Epithelial cell of proximal tubule (primary cell): ENCODE measurements around the gene MARS2. TPM values are rescaled to one million over a fixed set of nuclear protein-coding genes. Genes with fewer than 3 reads are reported as not detected.

ENCODE experiments used
- DNase-seq: peaks from one replicate; pipeline ENCODE4 v3.0.0-alpha.2; 2011; ENCODE audit warnings: low read depth
- H3K4me3 ChIP-seq: 2 replicates; pipeline ENCODE4 v1.5.1; 2011; ENCODE audit warnings: low read depth, mild to moderate bottlenecking, low read length
- CTCF ChIP-seq: conservative IDR thresholded peaks from 2 replicates; pipeline ENCODE4 v1.5.1; 2012; ENCODE audit warnings: low read depth, mild to moderate bottlenecking, low read length
- total RNA-seq: library from RNA; depleted of rRNA; stranded (reverse); fragments of >200 nt; gene quantifications from 2 replicates; pipeline ENCODE4 v1.2.3, GENCODE V29; 2015

Gene MARS2
- total RNA-seq, 1 donor from 2014 or later, result 5.8 TPM

- no peak for TF ChIP-seq CTCF
- H3K4me3 ChIP-seq, result no peak overlapping the region
- no peak for DNase-seq
Measured at GRCh38 chr2:197673106-197673505, 32.1 kb upstream of the MARS2 start.

- no peak for TF ChIP-seq CTCF
- H3K4me3 ChIP-seq, result no peak overlapping the region
- no peak for DNase-seq
Measured at GRCh38 chr2:197673606-197674005, 31.6 kb upstream of the MARS2 start.

- no peak for DNase-seq
- H3K4me3 ChIP-seq, result no peak overlapping the region
- no peak for TF ChIP-seq CTCF
Measured at GRCh38 chr2:197674060-197674459, 31.1 kb upstream of the MARS2 start.

GRCh38 chr2:197674591-197674990, 30.6 kb upstream of the MARS2 start:
- TF ChIP-seq CTCF, result no peak
- no peak overlapping the region for H3K4me3 ChIP-seq
- no peak for DNase-seq

GRCh38 chr2:197675246-197675645, 29.9 kb upstream of the MARS2 start, which contains the start of gene RFTN2:
Gene RFTN2, minus strand, starts transcription at chr2:197675587. Its CDS starts 129 bp downstream, at chr2:197675458.
- TF ChIP-seq CTCF, result no peak
- no peak within 1 kb of the TSS for H3K4me3 ChIP-seq
- no peak for DNase-seq

GRCh38 chr2:197675711-197676188, 29.4 kb upstream of the MARS2 start:
- no peak overlapping the region for H3K4me3 ChIP-seq
- DNase-seq, result no peak
- no peak for TF ChIP-seq CTCF

- DNase-seq, result no peak
- no peak overlapping the region for H3K4me3 ChIP-seq
- no peak for TF ChIP-seq CTCF
Measured at GRCh38 chr2:197677056-197677455, 28.1 kb upstream of the MARS2 start.
